ENCODE measurements around the gene KIF16B.

The KIF16B gene

DNA sequence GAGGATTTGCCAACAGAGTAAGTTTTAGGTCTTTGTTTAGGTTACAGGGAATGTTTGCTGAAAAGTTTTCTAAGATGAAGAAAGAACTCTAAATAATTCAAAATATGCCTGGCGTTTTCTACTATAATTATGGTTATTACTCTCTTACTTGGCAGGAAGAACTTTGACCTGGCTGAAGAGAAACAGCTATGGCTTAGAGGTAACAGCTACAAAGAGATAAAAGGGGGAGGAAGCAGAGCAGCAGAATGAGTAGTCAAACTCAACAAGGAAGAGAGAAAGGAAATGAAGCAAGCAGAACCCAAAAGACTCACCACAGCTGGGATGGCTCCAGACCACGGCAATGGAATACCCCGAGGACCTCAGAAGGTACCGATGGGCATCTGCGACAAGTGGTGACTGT is 95.6 kb downstream of the KIF16B start:
- H3K9me3 Mint-ChIP-seq, result no peaks in the 10 kb centered on the region
- H3K4me3 Mint-ChIP-seq, result no peak overlapping the region
- ATAC-seq, result no peak
- H3K4me1 Mint-ChIP-seq, result no peaks in the 10 kb centered on the region
- no peak for DNase-seq
- H3K36me3 Mint-ChIP-seq (ENCODE audit: low read depth), result peaks cover 7% of the 10 kb centered on the region
- no peaks in the 10 kb centered on the region for H3K27me3 Mint-ChIP-seq
- H3K27ac Mint-ChIP-seq, result no peak overlapping the region

DNA sequence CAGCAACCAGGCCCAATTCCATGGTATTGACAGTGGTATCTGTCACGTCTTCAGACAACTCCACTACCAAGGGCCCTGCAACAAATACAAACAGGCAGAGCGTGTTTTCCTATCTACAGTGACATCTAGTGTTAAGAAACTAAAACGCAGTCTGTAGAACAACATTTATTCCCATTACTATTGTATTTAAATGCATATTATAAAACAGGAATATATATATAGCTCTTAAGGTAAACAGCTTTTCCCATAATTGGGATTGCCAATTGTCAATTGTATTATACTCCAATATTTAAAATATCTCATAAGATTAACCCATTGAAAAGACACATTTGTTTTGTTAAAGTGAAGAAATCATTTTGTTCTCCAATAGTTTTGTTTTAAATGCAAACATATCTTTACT is 97.2 kb downstream of the KIF16B start:
- DNase-seq, result no peak
- Mint-ChIP-seq H3K27ac (no peak overlapping the region), H3K4me1 (no peaks in the 10 kb centered on the region), H3K36me3 (ENCODE audit: low read depth) (peaks cover 7% of the 10 kb centered on the region), H3K9me3 (no peaks in the 10 kb centered on the region), H3K4me3 (no peak overlapping the region), H3K27me3 (no peaks in the 10 kb centered on the region)
- ATAC-seq, result no peak

GRCh38 chr20:16475225-16475624 is 98.0 kb downstream of the KIF16B start:
- Mint-ChIP-seq H3K36me3 (ENCODE audit: low read depth) (peaks cover 9% of the 10 kb centered on the region), H3K9me3 (no peaks in the 10 kb centered on the region), H3K27me3 (no peaks in the 10 kb centered on the region), H3K4me3 (no peak overlapping the region), H3K27ac (no peak overlapping the region), H3K4me1 (no peaks in the 10 kb centered on the region)
- DNase-seq, result no peak
- ATAC-seq, result no peak

DNA sequence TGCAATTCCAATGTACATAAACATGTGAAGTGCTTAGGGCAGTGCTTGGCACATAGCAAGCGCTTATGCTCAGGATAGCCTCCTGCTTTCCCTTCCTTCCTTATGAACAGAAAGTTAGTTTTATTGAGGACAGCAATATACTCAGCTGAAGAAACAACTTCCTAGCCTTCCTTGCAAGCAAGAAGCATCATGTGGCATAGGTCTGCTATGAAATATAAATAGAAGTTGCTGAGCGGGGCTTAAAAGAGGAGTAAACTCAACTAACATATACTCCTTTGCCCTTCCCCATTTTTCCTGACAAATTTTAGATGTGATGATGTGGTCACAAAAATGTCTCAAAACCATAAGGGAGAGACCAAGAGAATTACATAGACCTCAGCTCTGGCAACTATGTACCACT is 98.9 kb downstream of the KIF16B start:
- no peak overlapping the region for H3K4me3 Mint-ChIP-seq
- no peaks in the 10 kb centered on the region for H3K27me3 Mint-ChIP-seq
- H3K9me3 Mint-ChIP-seq, result no peaks in the 10 kb centered on the region
- H3K27ac Mint-ChIP-seq, result no peak overlapping the region
- no peaks in the 10 kb centered on the region for H3K4me1 Mint-ChIP-seq
- no peak for ATAC-seq
- no peak for DNase-seq
- H3K36me3 Mint-ChIP-seq (ENCODE audit: low read depth), result peaks cover 9% of the 10 kb centered on the region

GRCh38 chr20:16472045-16472872 is 101.0 kb downstream of the KIF16B start:
- no peak overlapping the region for H3K4me3 Mint-ChIP-seq
- no peaks in the 10 kb centered on the region for H3K27me3 Mint-ChIP-seq
- ATAC-seq, result no peak

DNA sequence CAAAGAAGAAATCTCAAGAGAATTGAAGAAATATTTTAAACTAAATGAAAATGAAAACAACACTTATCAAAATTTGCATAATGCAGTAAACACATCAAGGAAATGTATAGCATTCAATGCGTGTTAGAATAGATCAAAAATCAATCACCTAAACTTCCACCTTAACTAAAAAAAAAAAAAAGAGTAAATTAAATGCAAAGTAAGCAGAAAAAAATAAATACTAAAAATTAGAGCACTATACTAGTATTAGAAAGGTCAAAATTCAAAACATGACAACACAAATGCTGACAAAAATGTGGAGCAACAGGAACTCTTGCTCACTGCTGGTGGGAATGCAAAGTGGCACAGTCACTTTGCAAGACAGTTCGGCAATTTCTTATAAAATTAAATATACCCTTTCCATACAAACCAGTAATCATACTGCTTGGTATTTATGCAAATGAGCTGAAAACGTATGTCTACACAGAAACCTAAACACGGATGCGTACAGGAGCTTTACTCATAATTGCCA is 103.8 kb downstream of the KIF16B start:
- no peaks in the 10 kb centered on the region for H3K9me3 Mint-ChIP-seq
- H3K36me3 Mint-ChIP-seq (ENCODE audit: low read depth), result peaks cover 10% of the 10 kb centered on the region
- no peaks in the 10 kb centered on the region for H3K4me1 Mint-ChIP-seq
- H3K27ac Mint-ChIP-seq, result no peak overlapping the region
- no peaks in the 10 kb centered on the region for H3K27me3 Mint-ChIP-seq
- H3K4me3 Mint-ChIP-seq, result no peak overlapping the region
- ATAC-seq (no peak), DNase-seq (no peak)

More at GRCh38 chr20:16472045-16472872, 101.0 kb downstream of the KIF16B start:
- no peaks in the 10 kb centered on the region for H3K4me1 Mint-ChIP-seq
- H3K36me3 Mint-ChIP-seq (ENCODE audit: low read depth), result peaks cover 7% of the 10 kb centered on the region
- DNase-seq, result no peak
- no peaks in the 10 kb centered on the region for H3K9me3 Mint-ChIP-seq
- H3K27ac Mint-ChIP-seq, result no peak overlapping the region

DNA sequence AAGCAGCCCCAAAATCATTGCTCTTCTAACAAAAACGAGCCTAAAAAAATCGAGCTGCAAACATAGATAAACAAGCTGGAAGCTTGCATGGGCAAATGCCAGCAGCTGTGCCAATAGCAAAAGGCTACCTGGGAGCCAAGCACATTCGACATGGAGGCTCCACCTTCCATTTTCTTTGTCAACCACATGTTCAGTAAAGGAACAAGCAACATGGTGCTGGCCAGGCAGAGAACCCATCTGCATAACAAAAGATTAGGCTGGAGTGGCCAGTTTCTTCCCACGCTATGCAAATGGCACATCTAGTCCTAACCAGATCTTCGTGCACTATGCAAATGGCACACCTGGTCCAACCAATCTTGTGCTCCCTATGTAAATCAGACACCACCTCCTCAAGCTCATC is 110.5 kb downstream of the KIF16B start:
- Mint-ChIP-seq H3K27me3 (no peaks in the 10 kb centered on the region), H3K4me1 (no peaks in the 10 kb centered on the region), H3K9me3 (no peaks in the 10 kb centered on the region), H3K4me3 (no peak overlapping the region), H3K27ac (no peak overlapping the region), H3K36me3 (ENCODE audit: low read depth) (peaks cover 4% of the 10 kb centered on the region)
- DNase-seq (no peak), ATAC-seq (no peak)

GRCh38 chr20:16459019-16459700 is 114.1 kb downstream of the KIF16B start:
- H3K27ac Mint-ChIP-seq, result no peak overlapping the region
- H3K36me3 Mint-ChIP-seq (ENCODE audit: low read depth), result no peaks in the 10 kb centered on the region
- H3K9me3 Mint-ChIP-seq, result no peaks in the 10 kb centered on the region
- ATAC-seq (no peak), DNase-seq (no peak)
- H3K4me3 Mint-ChIP-seq, result no peak overlapping the region
- H3K4me1 Mint-ChIP-seq, result no peaks in the 10 kb centered on the region
- no peaks in the 10 kb centered on the region for H3K27me3 Mint-ChIP-seq

- Mint-ChIP-seq H3K4me1 (no peaks in the 10 kb centered on the region), H3K36me3 (ENCODE audit: low read depth) (no peaks in the 10 kb centered on the region), H3K27me3 (no peaks in the 10 kb centered on the region), H3K9me3 (no peaks in the 10 kb centered on the region), H3K4me3 (no peak overlapping the region), H3K27ac (no peak overlapping the region)
- no peak for DNase-seq
- no peak for ATAC-seq
Measured at GRCh38 chr20:16457514-16457913, 115.7 kb downstream of the KIF16B start.

GRCh38 chr20:16455324-16455723 is 117.9 kb downstream of the KIF16B start:
- ATAC-seq (no peak), DNase-seq (no peak)
- Mint-ChIP-seq H3K4me1 (no peaks in the 10 kb centered on the region), H3K9me3 (no peaks in the 10 kb centered on the region), H3K27ac (no peak overlapping the region), H3K27me3 (no peaks in the 10 kb centered on the region), H3K4me3 (no peak overlapping the region), H3K36me3 (ENCODE audit: low read depth) (no peaks in the 10 kb centered on the region)

GRCh38 chr20:16451982-16452381 is 121.3 kb downstream of the KIF16B start:
- no peak overlapping the region for H3K27ac Mint-ChIP-seq
- no peaks in the 10 kb centered on the region for H3K4me1 Mint-ChIP-seq
- no peak overlapping the region for H3K4me3 Mint-ChIP-seq
- DNase-seq (no peak), ATAC-seq (no peak)
- no peaks in the 10 kb centered on the region for H3K27me3 Mint-ChIP-seq
- peaks cover 4% of the 10 kb centered on the region for H3K9me3 Mint-ChIP-seq
- peaks cover 4% of the 10 kb centered on the region for H3K36me3 Mint-ChIP-seq (ENCODE audit: low read depth)

- peaks cover 4% of the 10 kb centered on the region for H3K36me3 Mint-ChIP-seq (ENCODE audit: low read depth)
- no peaks in the 10 kb centered on the region for H3K4me1 Mint-ChIP-seq
- no peak for DNase-seq
- H3K27me3 Mint-ChIP-seq, result no peaks in the 10 kb centered on the region
- no peak for ATAC-seq
- H3K27ac Mint-ChIP-seq, result no peak overlapping the region
- no peak overlapping the region for H3K4me3 Mint-ChIP-seq
- H3K9me3 Mint-ChIP-seq, result peaks cover 4% of the 10 kb centered on the region
Measured at GRCh38 chr20:16451001-16451400, 122.2 kb downstream of the KIF16B start.

- no peaks in the 10 kb centered on the region for H3K4me1 Mint-ChIP-seq
- no peak overlapping the region for H3K4me3 Mint-ChIP-seq
- H3K9me3 Mint-ChIP-seq, result peaks cover 4% of the 10 kb centered on the region
- peaks cover 4% of the 10 kb centered on the region for H3K36me3 Mint-ChIP-seq (ENCODE audit: low read depth)
- ATAC-seq (no peak), DNase-seq (no peak)
- no peaks in the 10 kb centered on the region for H3K27me3 Mint-ChIP-seq
- H3K27ac Mint-ChIP-seq, result no peak overlapping the region
Measured at GRCh38 chr20:16446991-16447390, 126.3 kb downstream of the KIF16B start.

DNA sequence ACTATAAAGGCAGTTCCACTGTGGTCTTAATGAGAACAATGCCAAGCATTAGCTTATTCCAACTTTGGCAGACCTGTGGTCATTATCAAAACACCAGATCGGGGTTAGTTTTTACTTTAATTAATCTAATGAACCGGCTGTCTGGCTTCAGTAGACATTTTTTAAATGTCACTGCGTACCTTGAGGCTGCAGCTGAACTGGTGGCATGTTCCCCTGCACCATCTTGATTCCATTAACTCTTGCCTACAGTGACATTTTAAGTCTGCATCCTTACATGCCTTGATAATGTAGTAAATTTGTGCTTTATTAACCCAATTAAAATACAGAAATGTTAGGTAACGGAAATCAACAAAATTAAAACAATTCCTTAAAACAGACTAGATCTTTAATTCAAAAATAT is 127.0 kb downstream of the KIF16B start:
- no peaks in the 10 kb centered on the region for H3K27me3 Mint-ChIP-seq
- H3K9me3 Mint-ChIP-seq, result peaks cover 4% of the 10 kb centered on the region
- H3K27ac Mint-ChIP-seq, result no peak overlapping the region
- no peak overlapping the region for H3K4me3 Mint-ChIP-seq
- DNase-seq (no peak), ATAC-seq (no peak)
- H3K4me1 Mint-ChIP-seq, result no peaks in the 10 kb centered on the region
- H3K36me3 Mint-ChIP-seq (ENCODE audit: low read depth), result peaks cover 4% of the 10 kb centered on the region

- no peak for DNase-seq
- no peaks in the 10 kb centered on the region for H3K4me1 Mint-ChIP-seq
- peaks cover 4% of the 10 kb centered on the region for H3K36me3 Mint-ChIP-seq (ENCODE audit: low read depth)
- H3K27ac Mint-ChIP-seq, result no peak overlapping the region
- no peaks in the 10 kb centered on the region for H3K27me3 Mint-ChIP-seq
- ATAC-seq, result no peak
- H3K4me3 Mint-ChIP-seq, result no peak overlapping the region
- H3K9me3 Mint-ChIP-seq, result peaks cover 4% of the 10 kb centered on the region
Measured at GRCh38 chr20:16445482-16445881, 127.8 kb downstream of the KIF16B start.
